Activated naive CD4-positive, alpha-beta T cell treated with anti-CD3 and anti-CD28 coated beads, Interleukin-2, amount 10 ng/mL, durations not matched to agents 7 days and 5 days (primary cell): ENCODE results near the gene GRM7.

Source experiments
- CTCF ChIA-PET: fragments of 350-600 bp; sonication (Branson Sonifier 250); formaldehyde crosslinking; loops from one replicate; lab custom pipeline; 2021; ENCODE audit warnings: antibody characterized with exemption; lab: Charles Lee
- DNase-seq: peaks from one replicate; pipeline ENCODE4 v3.0.0-alpha.2; 2020
- H3K27ac Mint-ChIP-seq: one replicate; pipeline ENCODE4 v1.8.0; 2021; ENCODE audit warnings: mild to moderate bottlenecking, moderate library complexity, mixed read lengths
- H3K27me3 Mint-ChIP-seq: one replicate; pipeline ENCODE4 v1.8.0; 2021; ENCODE audit warnings: mild to moderate bottlenecking, mixed read lengths
- H3K36me3 Mint-ChIP-seq: one replicate; pipeline ENCODE4 v1.8.0; 2021; ENCODE audit warnings: mixed read lengths
- H3K4me1 Mint-ChIP-seq: one replicate; pipeline ENCODE4 v1.8.0; 2021; ENCODE audit warnings: mixed read lengths
- H3K4me3 Mint-ChIP-seq: one replicate; pipeline ENCODE4 v1.8.0; 2021; ENCODE audit warnings: mild to moderate bottlenecking, moderate library complexity, mixed read lengths
- H3K9me3 Mint-ChIP-seq: one replicate; pipeline ENCODE4 v1.8.0; 2021; ENCODE audit warnings: mixed read lengths

Gene GRM7

DNA sequence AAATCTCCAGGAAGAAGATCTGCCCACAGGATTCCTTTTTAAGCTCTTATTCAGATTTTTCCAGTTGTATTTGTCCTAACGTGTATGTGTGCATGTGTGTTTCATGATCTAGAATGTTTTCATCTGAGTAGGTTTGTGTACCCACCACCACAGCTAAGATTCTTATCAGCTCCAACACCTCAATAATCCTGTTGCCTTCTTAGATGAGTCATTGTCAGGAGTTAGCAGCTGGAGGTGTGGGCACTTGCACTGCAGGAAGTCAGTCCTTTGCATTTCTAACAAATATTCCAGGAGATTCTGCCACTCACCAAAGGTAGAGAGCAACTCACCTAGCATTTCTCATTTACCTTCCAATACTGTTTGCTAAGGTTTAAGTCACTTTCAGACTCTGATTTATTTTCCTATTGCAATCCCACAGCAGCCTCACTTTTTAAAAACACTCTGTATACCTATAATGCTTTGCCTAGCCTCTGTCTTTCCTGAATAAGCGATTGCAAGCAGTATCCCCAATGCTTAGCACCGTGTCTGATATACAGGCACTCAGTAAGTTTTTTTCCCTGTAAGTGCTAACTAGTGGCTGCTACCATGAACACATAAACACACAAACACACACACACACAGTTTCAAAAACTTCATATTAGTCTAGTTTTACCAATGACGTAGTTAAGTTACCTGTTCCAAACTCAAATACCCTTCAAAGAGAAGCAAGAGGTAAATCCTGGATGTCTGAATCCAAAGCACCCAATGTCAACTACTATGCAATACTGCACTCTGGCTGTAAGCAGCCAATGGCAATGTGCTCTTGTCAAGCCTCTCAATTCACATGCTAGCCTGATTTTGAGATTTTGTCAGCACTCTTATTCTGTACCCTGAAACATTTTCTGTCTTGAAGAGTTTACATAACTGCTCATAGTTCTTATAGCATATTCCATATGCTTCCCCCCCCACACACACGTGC, 927.2 kb downstream of the GRM7 start:
- Mint-ChIP-seq H3K9me3 (peaks cover 8% of the 10 kb centered on the region), H3K4me3 (no peak overlapping the region), H3K27ac (no peak overlapping the region), H3K36me3 (no peaks in the 10 kb centered on the region), H3K4me1 (no peaks in the 10 kb centered on the region), H3K27me3 (no peaks in the 10 kb centered on the region)
- CTCF ChIA-PET: no interaction called here
- DNase-seq: no peak

- Mint-ChIP-seq H3K27me3 (no peaks in the 10 kb centered on the region), H3K36me3 (no peaks in the 10 kb centered on the region), H3K4me3 (no peak overlapping the region), H3K9me3 (peaks cover 8% of the 10 kb centered on the region), H3K4me1 (no peaks in the 10 kb centered on the region), H3K27ac (no peak overlapping the region)
- CTCF ChIA-PET: no interaction called here
- no peak for DNase-seq
These were observed 928.0 kb downstream of the GRM7 start for GRCh38 chr3:7788881-7789280.

GRCh38 chr3:7789324-7789723, 928.4 kb downstream of the GRM7 start:
- no peaks in the 10 kb centered on the region for H3K4me1 Mint-ChIP-seq
- no peak for DNase-seq
- H3K27ac Mint-ChIP-seq: no peak overlapping the region
- CTCF ChIA-PET: no interaction called here
- H3K9me3 Mint-ChIP-seq: peaks cover 8% of the 10 kb centered on the region
- no peak overlapping the region for H3K4me3 Mint-ChIP-seq
- no peaks in the 10 kb centered on the region for H3K36me3 Mint-ChIP-seq
- H3K27me3 Mint-ChIP-seq: no peaks in the 10 kb centered on the region

GRCh38 chr3:7790141-7790540, 929.2 kb downstream of the GRM7 start:
- H3K9me3 Mint-ChIP-seq: peaks cover 8% of the 10 kb centered on the region
- no peaks in the 10 kb centered on the region for H3K36me3 Mint-ChIP-seq
- no peak overlapping the region for H3K4me3 Mint-ChIP-seq
- no peak overlapping the region for H3K27ac Mint-ChIP-seq
- DNase-seq: no peak
- no peaks in the 10 kb centered on the region for H3K4me1 Mint-ChIP-seq
- CTCF ChIA-PET: no interaction called here
- no peaks in the 10 kb centered on the region for H3K27me3 Mint-ChIP-seq
